22Rv1 (cell line): ENCODE measurements around the gene DAG1.
A peak's percentile ranks its signal among the peaks of the same experiment; 100 is the strongest.

Experiments used
- H3K27ac ChIP-seq: fragments of 450-650 bp; 2 replicates; pipeline ENCODE4 v1.5.1; 2017
- ZFX ChIP-seq: fragments of 450-650 bp; IDR thresholded peaks from 2 replicates; pipeline ENCODE4 v1.6.1; 2017; ENCODE audit warnings: antibody characterized with exemption, borderline replicate concordance
- TF ChIP-seq, protein P1 (sequence below): fragments of 450-650 bp; IDR thresholded peaks from 2 replicates; pipeline ENCODE4 v1.5.1; 2017; ENCODE audit warnings: mild to moderate bottlenecking

DAG1 gene

DNA sequence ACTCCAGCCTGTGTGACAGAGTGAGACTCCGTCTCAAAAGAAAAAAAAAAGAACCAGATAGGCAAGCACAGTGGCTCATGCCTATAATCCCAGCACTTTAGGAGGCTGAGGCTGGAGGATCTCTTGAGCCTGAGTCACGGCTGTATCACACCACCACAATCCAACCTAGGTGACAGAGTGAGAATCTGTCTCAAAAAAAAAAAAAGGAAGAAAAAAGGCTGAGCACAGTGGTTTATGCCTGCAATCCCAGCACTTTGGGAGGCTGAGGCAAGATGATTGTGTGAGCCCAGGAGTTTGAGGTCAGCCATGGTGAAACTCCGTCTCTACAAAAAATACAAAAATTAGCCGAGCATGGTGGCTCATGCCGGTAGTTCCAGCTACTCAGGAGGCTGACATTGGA, 35.3 kb upstream of the DAG1 start:
- TF ChIP-seq, protein P1, sequence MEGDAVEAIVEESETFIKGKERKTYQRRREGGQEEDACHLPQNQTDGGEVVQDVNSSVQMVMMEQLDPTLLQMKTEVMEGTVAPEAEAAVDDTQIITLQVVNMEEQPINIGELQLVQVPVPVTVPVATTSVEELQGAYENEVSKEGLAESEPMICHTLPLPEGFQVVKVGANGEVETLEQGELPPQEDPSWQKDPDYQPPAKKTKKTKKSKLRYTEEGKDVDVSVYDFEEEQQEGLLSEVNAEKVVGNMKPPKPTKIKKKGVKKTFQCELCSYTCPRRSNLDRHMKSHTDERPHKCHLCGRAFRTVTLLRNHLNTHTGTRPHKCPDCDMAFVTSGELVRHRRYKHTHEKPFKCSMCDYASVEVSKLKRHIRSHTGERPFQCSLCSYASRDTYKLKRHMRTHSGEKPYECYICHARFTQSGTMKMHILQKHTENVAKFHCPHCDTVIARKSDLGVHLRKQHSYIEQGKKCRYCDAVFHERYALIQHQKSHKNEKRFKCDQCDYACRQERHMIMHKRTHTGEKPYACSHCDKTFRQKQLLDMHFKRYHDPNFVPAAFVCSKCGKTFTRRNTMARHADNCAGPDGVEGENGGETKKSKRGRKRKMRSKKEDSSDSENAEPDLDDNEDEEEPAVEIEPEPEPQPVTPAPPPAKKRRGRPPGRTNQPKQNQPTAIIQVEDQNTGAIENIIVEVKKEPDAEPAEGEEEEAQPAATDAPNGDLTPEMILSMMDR = no peak
- no peak for TF ChIP-seq ZFX

DNA sequence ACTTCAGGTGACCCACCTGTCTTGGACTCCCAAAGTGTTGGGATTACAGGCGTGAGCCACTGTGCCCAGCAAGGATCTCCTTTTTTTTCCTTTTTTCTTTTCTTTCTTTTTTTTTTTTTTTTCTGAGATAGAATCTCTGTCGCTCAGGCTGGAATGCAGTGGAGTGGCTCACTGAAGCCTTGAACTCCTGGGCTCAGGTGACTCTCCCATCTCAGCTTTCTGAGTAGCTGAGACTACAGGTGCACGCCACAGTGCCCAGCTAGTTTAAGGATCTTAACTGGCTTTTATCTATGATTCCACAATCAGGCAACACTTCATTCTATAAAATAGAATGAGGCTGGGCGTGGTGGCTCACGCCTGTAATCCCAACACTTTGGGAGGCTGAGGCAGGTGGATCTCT, 24.7 kb upstream of the DAG1 start:
- no peak overlapping the region for H3K27ac ChIP-seq

More for the DNA sequence above, 35.3 kb upstream of the DAG1 start:
- H3K27ac ChIP-seq = no peak overlapping the region

DNA sequence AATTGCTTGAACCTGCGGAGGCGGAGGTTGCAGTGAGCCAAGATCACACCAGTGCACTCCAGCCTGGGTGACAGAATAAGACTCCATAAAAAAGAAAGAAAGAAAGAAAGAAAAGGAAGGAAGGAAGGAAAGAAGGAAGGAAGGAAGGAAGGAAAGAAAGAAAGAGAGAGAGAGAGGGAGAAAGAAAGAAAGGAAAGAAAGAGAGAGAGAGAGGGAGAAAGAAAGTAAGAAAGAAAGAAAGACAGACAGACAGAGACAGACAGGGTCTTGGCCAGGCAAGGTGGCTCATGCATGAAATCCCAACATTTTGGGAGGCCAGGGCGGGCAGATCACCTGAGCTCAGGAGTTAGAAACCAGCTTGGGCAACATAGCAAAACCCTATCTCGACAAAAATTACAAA, 16.4 kb upstream of the DAG1 start:
- TF ChIP-seq, protein P1 = no peak
- no peak for TF ChIP-seq ZFX
- no peak overlapping the region for H3K27ac ChIP-seq

More for the DNA sequence above, 24.7 kb upstream of the DAG1 start:
- TF ChIP-seq ZFX = no peak
- TF ChIP-seq, protein P1 = no peak

DNA sequence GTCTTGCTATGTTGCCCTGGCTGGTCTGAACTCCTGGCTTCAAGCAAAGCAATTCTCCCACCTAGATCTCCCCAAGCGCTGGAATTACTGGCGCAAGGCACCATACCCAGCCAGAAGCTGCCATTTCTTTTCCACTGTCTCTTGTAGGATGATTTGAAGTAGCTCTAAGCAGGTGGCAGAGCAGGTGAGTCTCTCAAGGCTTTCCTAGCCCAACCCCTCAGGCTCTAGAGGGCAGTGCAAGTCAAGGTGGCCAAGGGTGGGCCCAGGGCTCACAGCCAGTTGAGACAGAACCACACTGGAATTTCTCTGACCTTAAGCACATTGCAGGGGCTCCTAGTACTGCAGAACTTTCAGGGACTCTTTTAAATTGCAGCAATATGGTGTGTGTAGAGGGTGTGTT, 15.6 kb upstream of the DAG1 start:
- TF ChIP-seq ZFX = no peak
- TF ChIP-seq, protein P1 = peak; percentile 43

DNA sequence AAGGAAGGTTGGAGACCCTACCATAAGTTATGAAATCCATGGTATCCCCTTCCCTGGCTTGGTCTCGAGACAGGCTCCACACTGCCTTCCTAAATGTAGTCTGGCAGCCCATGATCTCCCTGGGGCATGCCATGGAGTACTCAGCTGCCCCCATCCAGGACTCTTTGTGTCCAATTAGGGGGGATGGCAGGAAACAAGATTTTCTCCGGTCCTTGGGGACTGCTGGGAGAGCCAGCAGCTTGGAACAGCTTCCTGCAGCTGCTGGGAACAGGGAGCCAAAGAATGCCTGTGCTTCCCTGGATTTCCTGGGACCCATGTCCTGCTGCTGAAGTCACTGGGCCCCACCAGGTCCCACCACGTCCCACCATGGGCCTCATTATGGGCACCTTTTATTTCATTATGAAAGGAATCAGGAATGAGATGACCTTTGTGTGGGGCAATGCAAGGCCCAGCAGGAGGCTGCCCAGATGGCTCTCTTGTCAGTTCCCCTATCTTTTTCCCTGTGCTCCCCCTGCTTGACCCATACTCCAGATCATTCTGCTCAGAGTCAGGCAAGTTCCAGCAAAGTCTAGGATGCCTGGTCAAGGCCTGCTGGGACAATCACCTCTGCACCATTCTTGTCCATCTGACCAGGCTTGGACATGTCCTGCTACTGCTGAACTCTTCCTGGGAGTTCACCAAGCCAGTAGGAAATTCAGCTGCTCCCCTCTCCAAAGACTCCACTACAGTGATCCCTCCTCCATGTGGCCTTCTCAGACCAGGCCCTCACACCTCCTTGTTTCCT, 15.0 kb upstream of the DAG1 start:
- TF ChIP-seq, protein P1 = no peak
- no peak for TF ChIP-seq ZFX
- no peak overlapping the region for H3K27ac ChIP-seq

More for the DNA sequence above, 15.6 kb upstream of the DAG1 start:
- no peak overlapping the region for H3K27ac ChIP-seq

DNA sequence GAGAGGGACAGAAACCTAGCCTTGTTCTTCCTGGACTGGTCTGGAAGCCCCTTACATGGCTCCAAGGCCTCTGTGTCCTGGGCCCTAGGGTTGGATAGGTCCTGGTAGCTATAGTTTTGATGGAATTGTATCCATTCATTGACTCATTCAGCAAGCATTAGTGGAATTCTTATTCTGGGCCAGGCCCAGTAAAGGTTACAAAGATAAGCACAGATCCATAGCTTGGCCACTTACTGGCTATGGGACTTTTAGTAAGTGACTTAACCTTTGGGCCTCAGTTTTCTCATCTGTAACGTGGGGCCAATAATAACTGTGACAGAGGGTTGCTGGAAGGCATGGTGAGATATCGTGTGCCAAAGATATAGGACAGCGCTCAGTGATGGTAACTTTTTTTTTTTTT, 13.6 kb upstream of the DAG1 start:
- TF ChIP-seq ZFX = no peak
- TF ChIP-seq, protein P1 = no peak
- H3K27ac ChIP-seq = no peak overlapping the region

DNA sequence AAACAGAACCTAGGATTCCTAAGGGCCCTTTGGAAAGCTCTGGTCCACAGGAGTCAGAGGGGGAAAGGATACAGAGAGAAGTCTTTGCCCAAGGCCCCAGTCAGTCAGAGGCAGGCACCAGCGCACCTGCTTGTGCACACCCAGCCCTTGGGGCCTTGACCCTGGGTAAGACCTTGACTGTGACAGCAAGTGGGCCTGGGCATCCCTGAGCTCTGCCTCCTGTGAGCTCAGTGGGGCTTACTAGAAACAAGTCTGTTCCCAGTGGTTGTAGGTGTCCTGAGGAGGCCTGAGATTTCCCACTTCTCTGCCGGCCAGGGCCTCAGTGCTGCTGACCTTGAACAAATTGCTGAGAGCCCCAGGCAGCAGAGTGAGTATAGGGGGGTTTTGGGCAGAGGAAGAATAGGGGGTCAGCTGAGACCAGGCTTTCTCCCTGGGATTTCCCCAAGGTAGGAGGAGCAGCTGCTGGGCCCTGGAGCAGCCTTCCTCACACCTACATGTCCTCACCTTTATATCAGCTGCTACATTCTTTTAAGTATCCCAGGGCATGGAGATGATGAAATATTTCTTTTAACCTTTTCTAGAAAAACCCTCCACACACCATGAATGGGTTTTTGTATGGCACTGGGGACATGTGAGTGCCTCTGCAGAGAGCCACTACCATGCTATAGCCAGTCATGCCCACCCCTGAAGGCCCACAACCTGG, 9.7 kb upstream of the DAG1 start:
- H3K27ac ChIP-seq = no peak overlapping the region
- no peak for TF ChIP-seq ZFX
- TF ChIP-seq, protein P1 = no peak
